Erythroblast (primary cell): ENCODE data around the gene KIF9.

ENCODE experiments used
- GATA1 ChIP-seq: IDR thresholded peaks from 2 replicates; pipeline ENCODE4 v1.6.1; 2011; ENCODE audit warnings: low read depth, mild to moderate bottlenecking, control low read depth, low read length, moderate library complexity
- POLR2A ChIP-seq: IDR thresholded peaks from 2 replicates; pipeline ENCODE4 v1.6.1; 2011; ENCODE audit warnings: mild to moderate bottlenecking, low read length

- TF ChIP-seq GATA1, result no peak
- TF ChIP-seq POLR2A, result no peak
These were observed 12.1 kb downstream of the KIF9 start for GRCh38 chr3:47270526-47270925.
